Ovary (tissue), 3 donors: Measurements from ENCODE around the gene AIFM1.

ENCODE experiments used
- EP300 ChIP-seq: sonication (generic); formaldehyde crosslinking; IDR thresholded peaks from one replicate; pipeline ENCODE4 v1.6.1; 2017; ENCODE audit warnings: antibody characterized with exemption
- POLR2A ChIP-seq: fragments of 450-650 bp; IDR thresholded peaks from one replicate; pipeline ENCODE4 v1.6.1; 2017; ENCODE audit warnings: antibody characterized with exemption, mild to moderate bottlenecking, moderate library complexity
- TF ChIP-seq, protein P1 (sequence below), 3 donors: fragments of 450-650 bp in 2 of 3; fragments of 200-600 bp in 1 of 3; IDR thresholded peaks; one replicate each; pipeline versions ENCODE4 v1.5.1 to v1.8.0; 2016 to 2022; ENCODE audit warnings: antibody characterized with exemption in 3 of 3, mild to moderate bottlenecking in 1 of 3
- donor health status: DM: no; HTN: no; CAD: no.

- no peak for TF ChIP-seq POLR2A
- TF ChIP-seq, protein P1, sequence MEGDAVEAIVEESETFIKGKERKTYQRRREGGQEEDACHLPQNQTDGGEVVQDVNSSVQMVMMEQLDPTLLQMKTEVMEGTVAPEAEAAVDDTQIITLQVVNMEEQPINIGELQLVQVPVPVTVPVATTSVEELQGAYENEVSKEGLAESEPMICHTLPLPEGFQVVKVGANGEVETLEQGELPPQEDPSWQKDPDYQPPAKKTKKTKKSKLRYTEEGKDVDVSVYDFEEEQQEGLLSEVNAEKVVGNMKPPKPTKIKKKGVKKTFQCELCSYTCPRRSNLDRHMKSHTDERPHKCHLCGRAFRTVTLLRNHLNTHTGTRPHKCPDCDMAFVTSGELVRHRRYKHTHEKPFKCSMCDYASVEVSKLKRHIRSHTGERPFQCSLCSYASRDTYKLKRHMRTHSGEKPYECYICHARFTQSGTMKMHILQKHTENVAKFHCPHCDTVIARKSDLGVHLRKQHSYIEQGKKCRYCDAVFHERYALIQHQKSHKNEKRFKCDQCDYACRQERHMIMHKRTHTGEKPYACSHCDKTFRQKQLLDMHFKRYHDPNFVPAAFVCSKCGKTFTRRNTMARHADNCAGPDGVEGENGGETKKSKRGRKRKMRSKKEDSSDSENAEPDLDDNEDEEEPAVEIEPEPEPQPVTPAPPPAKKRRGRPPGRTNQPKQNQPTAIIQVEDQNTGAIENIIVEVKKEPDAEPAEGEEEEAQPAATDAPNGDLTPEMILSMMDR (IDR thresholded peaks at IDR 0.05): no peak
- no peak for TF ChIP-seq EP300
Observed at GRCh38 chrX:130213376-130213775, 47.7 kb upstream of the AIFM1 start.
